Measurements from ENCODE around the gene FOXP4.
A peak's percentile ranks its signal among the peaks of the same experiment; 100 is the strongest.

FOXP4 gene, protein sequence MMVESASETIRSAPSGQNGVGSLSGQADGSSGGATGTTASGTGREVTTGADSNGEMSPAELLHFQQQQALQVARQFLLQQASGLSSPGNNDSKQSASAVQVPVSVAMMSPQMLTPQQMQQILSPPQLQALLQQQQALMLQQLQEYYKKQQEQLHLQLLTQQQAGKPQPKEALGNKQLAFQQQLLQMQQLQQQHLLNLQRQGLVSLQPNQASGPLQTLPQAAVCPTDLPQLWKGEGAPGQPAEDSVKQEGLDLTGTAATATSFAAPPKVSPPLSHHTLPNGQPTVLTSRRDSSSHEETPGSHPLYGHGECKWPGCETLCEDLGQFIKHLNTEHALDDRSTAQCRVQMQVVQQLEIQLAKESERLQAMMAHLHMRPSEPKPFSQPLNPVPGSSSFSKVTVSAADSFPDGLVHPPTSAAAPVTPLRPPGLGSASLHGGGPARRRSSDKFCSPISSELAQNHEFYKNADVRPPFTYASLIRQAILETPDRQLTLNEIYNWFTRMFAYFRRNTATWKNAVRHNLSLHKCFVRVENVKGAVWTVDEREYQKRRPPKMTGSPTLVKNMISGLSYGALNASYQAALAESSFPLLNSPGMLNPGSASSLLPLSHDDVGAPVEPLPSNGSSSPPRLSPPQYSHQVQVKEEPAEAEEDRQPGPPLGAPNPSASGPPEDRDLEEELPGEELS

GRCh38 chr6:41545703-41546474 is at the start of gene FOXP4:
Gene FOXP4 (plus strand): TSS chr6:41546381. CDS start chr6:41565761, 19,380 bp downstream.
- DNase-seq = peak; percentile 50 to 65

DNA sequence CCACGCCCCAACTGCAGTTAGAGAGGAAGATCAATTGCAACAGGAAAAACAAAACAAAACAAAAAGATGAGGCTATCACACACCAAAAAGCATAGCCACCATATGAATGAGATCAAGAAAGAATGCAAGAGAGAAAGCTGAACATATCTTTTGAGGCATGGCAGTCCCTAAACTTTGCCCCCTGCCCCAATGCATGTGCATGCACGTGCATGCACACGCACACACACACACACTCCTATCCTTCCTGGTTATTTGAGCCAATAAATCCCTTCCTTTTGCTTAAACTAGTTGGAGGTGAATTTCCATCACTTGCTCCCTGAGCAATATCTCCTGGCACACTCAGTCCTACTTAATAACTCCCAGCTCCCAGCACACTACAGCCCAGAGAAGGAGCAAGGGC is 48.6 kb upstream of the FOXP4 start:
- no peak for DNase-seq

DNA sequence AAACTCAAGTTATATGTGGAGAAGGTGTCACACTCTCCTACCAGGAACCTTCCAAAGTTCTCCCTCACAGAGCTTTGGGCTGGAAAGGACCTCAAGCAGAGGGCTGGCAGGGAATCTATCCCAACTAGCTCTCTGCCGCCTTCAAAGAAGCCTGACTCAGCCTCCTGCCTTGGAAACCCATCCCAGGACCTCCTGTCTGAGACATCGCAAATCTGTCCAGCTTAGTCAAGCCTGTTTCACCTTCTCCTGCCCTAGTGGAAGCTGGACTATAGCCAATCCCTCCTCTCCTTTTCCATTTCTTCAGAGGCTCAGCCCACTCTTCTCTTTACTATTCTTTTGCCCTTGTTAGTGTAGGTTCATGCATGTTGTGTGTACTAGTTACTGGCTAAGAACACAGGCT is 48.2 kb upstream of the FOXP4 start:
- no peak for DNase-seq

GRCh38 chr6:41498968-41499599 is 47.1 kb upstream of the FOXP4 start:
- no peak for DNase-seq

DNA sequence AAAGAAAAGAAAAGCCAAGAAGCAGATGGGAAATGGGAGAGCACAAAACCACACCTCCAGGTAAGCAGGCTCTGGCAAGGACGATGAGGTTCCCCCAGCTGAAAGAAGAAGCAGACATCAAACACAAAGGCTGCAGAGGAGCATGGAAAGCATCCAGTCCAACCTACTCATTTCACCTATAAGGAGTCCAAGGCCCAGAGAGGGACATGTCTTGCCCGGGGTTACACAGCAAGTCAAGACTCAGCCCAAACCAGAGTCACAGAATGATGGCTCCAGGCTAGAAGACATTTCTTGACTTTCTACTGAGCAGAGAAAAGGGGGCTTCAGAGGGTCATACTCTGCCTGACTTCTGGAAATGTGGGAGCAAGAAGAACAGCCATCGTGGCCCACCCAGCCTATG is 45.6 kb upstream of the FOXP4 start:
- DNase-seq = no peak

GRCh38 chr6:41502566-41502916 is 43.6 kb upstream of the FOXP4 start:
- DNase-seq = no peak

GRCh38 chr6:41502917-41503671 is 43.1 kb upstream of the FOXP4 start:
- no peak for DNase-seq

GRCh38 chr6:41503827-41504465 is 42.2 kb upstream of the FOXP4 start:
- DNase-seq = no peak

- no peak for DNase-seq
Measured at GRCh38 chr6:41504466-41505121, 41.6 kb upstream of the FOXP4 start.

DNA sequence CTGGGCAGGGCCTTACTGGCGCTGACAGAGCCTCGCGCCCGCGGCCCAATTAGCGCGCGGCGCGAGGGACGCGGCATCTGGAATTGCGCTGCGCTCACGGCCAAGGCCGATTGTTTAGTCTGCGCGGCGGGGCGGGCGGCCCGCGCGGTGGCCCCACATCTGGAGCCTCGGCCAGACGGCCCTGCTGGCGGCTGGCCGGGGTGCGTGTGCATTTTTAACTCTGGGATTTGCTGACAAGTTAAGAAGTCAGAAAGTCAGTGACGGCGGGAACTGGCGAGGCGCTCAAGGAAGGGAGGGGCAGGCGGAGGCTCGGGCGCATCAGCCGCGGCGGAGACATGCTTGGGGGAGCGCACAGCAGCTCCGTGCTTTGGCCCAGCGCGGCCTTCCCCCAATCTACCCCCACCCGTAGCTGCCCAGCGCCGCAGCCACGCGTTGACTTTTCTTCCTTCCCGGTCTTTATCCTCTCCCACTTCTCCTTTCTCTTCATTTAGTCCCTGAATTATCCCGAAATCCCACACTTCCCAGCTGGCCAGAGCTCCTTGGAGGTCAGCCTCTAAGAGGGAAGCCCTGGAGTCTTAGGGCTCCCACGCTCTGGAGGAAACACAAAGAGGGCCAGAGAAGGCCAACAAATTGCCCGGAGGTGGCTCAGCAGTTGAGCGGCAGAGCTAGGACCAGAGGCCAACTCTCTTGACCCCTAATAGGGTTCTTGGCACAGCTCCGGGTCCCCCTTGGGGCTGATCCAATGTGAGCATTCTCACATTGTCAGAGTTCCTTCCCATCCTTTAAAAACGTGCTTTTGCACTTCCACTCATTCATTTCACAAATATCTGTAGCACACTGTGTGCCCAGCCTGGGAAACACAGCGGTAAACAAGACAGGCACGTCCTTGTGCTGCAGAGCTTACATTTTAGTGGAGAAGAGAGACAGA is 40.8 kb upstream of the FOXP4 start:
- DNase-seq = no peak

DNA sequence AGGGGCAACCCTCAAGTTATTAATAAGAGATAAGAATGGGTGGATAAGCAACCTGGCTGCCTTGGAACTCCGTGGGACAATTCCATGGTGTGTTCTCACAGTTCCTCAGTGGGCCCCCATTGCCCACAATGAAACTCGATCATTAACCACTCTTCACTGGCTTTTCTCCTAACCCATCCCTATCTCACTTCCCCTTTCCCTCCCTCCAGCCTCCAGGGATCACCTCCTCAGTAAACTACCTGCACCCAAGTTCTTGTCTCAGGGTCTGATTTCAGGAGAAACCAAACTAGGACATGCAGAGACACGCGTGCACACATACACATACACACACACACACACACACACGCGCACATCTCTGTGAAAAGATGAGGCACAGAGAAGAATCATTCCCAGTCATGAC is 37.7 kb upstream of the FOXP4 start:
- no peak for DNase-seq

- no peak for DNase-seq
Measured at GRCh38 chr6:41509580-41509979, 36.6 kb upstream of the FOXP4 start.

GRCh38 chr6:41511443-41512060 is 34.6 kb upstream of the FOXP4 start:
- no peak for DNase-seq

DNA sequence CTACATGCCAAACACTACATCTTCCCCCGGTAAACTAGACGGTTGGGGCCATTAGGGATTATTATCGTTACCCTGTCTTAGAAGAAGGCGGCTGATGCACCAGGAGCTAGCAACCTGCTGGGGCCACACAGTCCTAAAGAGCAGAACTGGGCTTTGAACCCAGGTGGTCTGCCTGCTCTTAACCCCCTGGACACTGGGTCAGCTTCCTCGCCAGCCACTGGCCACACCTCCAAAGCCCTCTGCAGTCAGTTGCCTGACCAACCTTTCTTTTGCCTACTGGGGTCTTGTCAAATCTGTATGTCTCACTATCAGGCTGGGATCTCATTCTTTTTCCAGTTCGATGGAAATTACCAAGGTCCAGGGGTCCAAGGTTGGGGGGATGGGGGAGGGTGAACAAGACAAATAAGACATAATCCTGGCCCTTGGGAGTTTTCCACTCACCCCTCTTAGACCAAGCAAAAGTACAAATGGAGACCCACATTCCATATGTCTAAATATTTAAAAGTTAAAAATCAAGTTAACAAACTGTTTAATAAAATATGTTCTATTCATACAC is 34.0 kb upstream of the FOXP4 start:
- DNase-seq = no peak

- DNase-seq = no peak
Measured at GRCh38 chr6:41515995-41516394, 30.2 kb upstream of the FOXP4 start.

GRCh38 chr6:41518118-41518517 is 28.1 kb upstream of the FOXP4 start:
- no peak for DNase-seq

DNA sequence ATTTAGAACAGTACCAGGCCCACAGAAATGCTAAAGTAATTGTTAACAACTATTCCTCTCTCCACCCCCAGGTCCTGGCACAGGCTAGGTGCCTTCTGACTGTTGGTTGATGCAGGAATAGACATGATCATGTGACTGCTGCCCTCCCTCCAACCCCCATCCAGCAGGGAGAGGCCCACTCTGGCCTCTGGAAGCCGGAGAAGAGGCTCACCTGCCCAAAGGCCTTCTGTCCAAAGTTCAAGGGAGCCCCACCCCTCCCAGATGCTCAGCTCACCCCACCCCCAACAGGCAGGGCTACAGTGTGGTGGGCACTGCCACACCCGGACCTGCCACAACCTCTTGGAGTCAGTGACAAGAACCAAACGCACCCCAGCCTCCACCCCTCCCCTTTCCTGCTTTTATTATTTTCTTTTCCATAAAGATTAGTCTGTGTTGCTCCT is 26.9 kb upstream of the FOXP4 start:
- no peak for DNase-seq

- no peak for DNase-seq
Measured at GRCh38 chr6:41519745-41520699, 26.2 kb upstream of the FOXP4 start.

All from cerebellar nuclear complex (tissue), 1 donor.